Endothelial cell of umbilical vein (primary cell): ENCODE measurements around the gene SLC26A6. TPM values are rescaled to one million over a fixed set of nuclear protein-coding genes. Genes with fewer than 3 reads are reported as not detected.

Experiments
- BruUV-seq: library from RNA; stranded (reverse); fragments of 400-500 nt; replicated peaks from 2 replicates; lab custom pipeline; 2021; lab: Mats Ljungman, UMichigan
- CTCF ChIA-PET: fragments of 300-600, 350-600 bp; sonication (Branson Sonifier 250); formaldehyde crosslinking; loops from one replicate; lab custom pipeline; 2021; ENCODE audit warnings: antibody characterized with exemption, inconsistent platforms; lab: Charles Lee
- POLR2A ChIA-PET: fragments of 300-600, 350-600 bp; sonication (Branson Sonifier 250); formaldehyde crosslinking; loops from one replicate; lab custom pipeline; 2021; ENCODE audit warnings: antibody characterized with exemption, inconsistent platforms; lab: Charles Lee
- DNase-seq: peaks from one replicate; pipeline ENCODE4 v3.0.0-alpha.2; 2011; ENCODE audit warnings: low read depth, low spot score
- FAIRE-seq: peaks from 2 replicates; lab custom pipeline; 2011; peaks lifted over from hg19 to GRCh38; lab: Jason Lieb, UNC
- H2AFZ ChIP-seq: 2 replicates; pipeline ENCODE4 v1.6.0; 2012; ENCODE audit warnings: low read depth, low read length, control low read depth, inconsistent platforms
- H3K27ac ChIP-seq: 2 replicates; pipeline ENCODE4 v1.5.1; 2011; ENCODE audit warnings: low read depth, mild to moderate bottlenecking, control low read depth, low read length, moderate library complexity; ENCODE audit not compliant: insufficient read depth
- H3K27me3 ChIP-seq, 2 experiments: 2 replicates each; pipeline versions ENCODE4 v1.6.0 to v1.6.1; 2011; ENCODE audit warnings: low read length in 2 of 2, mixed read lengths in 1 of 2; ENCODE audit not compliant: control insufficient read depth in 2 of 2, insufficient read depth in 2 of 2
- H3K36me3 ChIP-seq, 2 experiments: 2 replicates in 1 of 2; 3 replicates in 1 of 2; pipeline ENCODE4 v1.5.1; 2011; ENCODE audit warnings: low read length in 2 of 2, mild to moderate bottlenecking in 1 of 2, moderate library complexity in 1 of 2; ENCODE audit not compliant: control insufficient read depth in 2 of 2, insufficient read depth in 2 of 2; ENCODE audit errors: extremely low read depth in 1 of 2
- H3K4me1 ChIP-seq: 3 replicates; pipeline ENCODE4 v1.5.1; 2011; ENCODE audit warnings: mild to moderate bottlenecking, low read length; ENCODE audit not compliant: control insufficient read depth, insufficient read depth; ENCODE audit errors: extremely low read depth
- H3K4me2 ChIP-seq: 2 replicates; pipeline ENCODE4 v1.6.1; 2011; ENCODE audit warnings: low read length, control low read depth, mixed read lengths; ENCODE audit not compliant: insufficient read depth
- H3K4me3 ChIP-seq, 3 experiments: fragments of 200-600 bp in 1 of 3; sonication (generic), shearing (Covaris generic) in 1 of 3; replicated peaks in 1 of 3; 2 replicates each; pipeline ENCODE4 v1.5.1; 2011 to 2016; ENCODE audit warnings: control low read depth in 3 of 3, low read length in 3 of 3, mild to moderate bottlenecking in 2 of 3, inconsistent platforms in 1 of 3, low read depth in 1 of 3, moderate library complexity in 1 of 3; ENCODE audit not compliant: insufficient read depth in 1 of 3
- H3K79me2 ChIP-seq: 2 replicates; pipeline ENCODE4 v1.6.0; 2012; ENCODE audit warnings: low read length, inconsistent platforms; ENCODE audit not compliant: control insufficient read depth, insufficient read depth
- H3K9ac ChIP-seq: replicated peaks from 2 replicates; pipeline ENCODE3; 2011; ENCODE audit warnings: low read length, control low read depth; ENCODE audit not compliant: insufficient read depth; ENCODE audit errors: extremely low read depth
- H3K9me1 ChIP-seq: replicated peaks from 3 replicates; pipeline ENCODE4 v1.6.0; 2011; ENCODE audit warnings: mild to moderate bottlenecking, low read length; ENCODE audit not compliant: control insufficient read depth, insufficient read depth; ENCODE audit errors: extremely low read depth
- H3K9me3 ChIP-seq: replicated peaks from 2 replicates; pipeline ENCODE4 v1.5.1; 2012; ENCODE audit warnings: low read length, inconsistent platforms; ENCODE audit not compliant: control insufficient read depth, insufficient read depth
- H4K20me1 ChIP-seq: replicated peaks from 2 replicates; pipeline ENCODE3; 2011; ENCODE audit warnings: mild to moderate bottlenecking, low read length; ENCODE audit not compliant: control insufficient read depth, insufficient read depth; ENCODE audit errors: extremely low read depth
- CTCF ChIP-seq, 2 donors: IDR thresholded peaks; 1 replicate in 1 of 2; 2 replicates in 1 of 2; pipeline ENCODE4 v1.5.1; 2011; ENCODE audit warnings: low read length in 2 of 2, mild to moderate bottlenecking in 2 of 2, moderate library complexity in 2 of 2, control low read depth in 1 of 2, inconsistent platforms in 1 of 2, low read depth in 1 of 2; ENCODE audit not compliant: insufficient read depth in 1 of 2; ENCODE audit errors: extremely low read depth in 1 of 2
- EZH2 ChIP-seq: IDR thresholded peaks from 2 replicates; pipeline ENCODE4 v1.6.1; 2012; ENCODE audit warnings: borderline replicate concordance, low read depth, mild to moderate bottlenecking, moderate library complexity, low read length, inconsistent platforms; ENCODE audit not compliant: severe bottlenecking
- JUN ChIP-seq: IDR thresholded peaks from 2 replicates; pipeline ENCODE4 v1.6.1; 2011; ENCODE audit warnings: borderline replicate concordance, low read depth; ENCODE audit not compliant: insufficient read length, insufficient read depth
- MYC ChIP-seq: IDR thresholded peaks from one replicate; pipeline ENCODE4 v1.6.1; 2011; ENCODE audit warnings: mild to moderate bottlenecking, low read depth, low read length
- POLR2A ChIP-seq: IDR thresholded peaks from 2 replicates; pipeline ENCODE4 v1.6.1; 2012; ENCODE audit warnings: low read depth, mild to moderate bottlenecking, control low read depth, low read length
- dilution Hi-C: fragments of 300-500 bp; cut with MboI; formaldehyde crosslinking; loops from one replicate; pipeline ENCODE4 v1.15.0; 2019; ENCODE audit warnings: low sequenced_read_pairs; ENCODE audit not compliant: extremely low pct_ligation_motif_present
- intact Hi-C: fragments of 100-400 bp; cut with micrococcal nuclease; formaldehyde crosslinking; loops from one replicate; pipeline ENCODE4 v1.10.0; 2022
- polyA plus RNA-seq, 4 experiments: library from polyadenylated mRNA; depleted of rRNA in 3 of 4; stranded (reverse) in 3 of 4; unstranded in 1 of 4; fragments of >200 nt; gene quantifications; 2 replicates each; pipeline versions ENCODE4 v1.2.1 to v1.2.3, GENCODE V29; 2011 to 2012; ENCODE audit warnings: missing spikeins in 1 of 4
- total RNA-seq: library from RNA; stranded (reverse); gene quantifications from 2 replicates; pipeline ENCODE4 v1.2.3, GENCODE V29; 2021
- TF ChIP-seq, protein P1 (sequence below): IDR thresholded peaks from 2 replicates; pipeline ENCODE4 v1.6.1; 2011; ENCODE audit not compliant: insufficient read depth, insufficient read length

The SLC26A6 gene
- total and polyA plus RNA-seq, 2 donors (not counting 3 experiments of a cell fraction or from before 2014, with no cell fraction given) = 31.0 to 32.2 TPM

GRCh38 chr3:48597408-48597800 is 37.9 kb downstream of the SLC26A6 start:
- Histone ChIP-seq H3K79me2 (no peaks in the 10 kb centered on the region), H2AFZ (no peak overlapping the region), H3K27ac (no peak overlapping the region), H3K4me3 (no peak overlapping the region), H4K20me1 (no peaks in the 10 kb centered on the region), H3K36me3 (peaks cover 6 to 30% of the 10 kb centered on the region in 2 experiments), H3K9ac (no peak overlapping the region), H3K27me3 (peaks cover 6 to 9% of the 10 kb centered on the region in 2 experiments), H3K9me3 (no peaks in the 10 kb centered on the region), H3K9me1 (no peaks in the 10 kb centered on the region), H3K4me1 (peaks cover 6% of the 10 kb centered on the region), H3K4me2 (no peak overlapping the region)
- ChIA-PET POLR2A (interaction anchor here (0.6 kb wide), 1 partner anchor 207 kb away, joined by 8 read pairs; no protein-coding TSS in a partner anchor), CTCF (no interaction called here)
- no peak for TF ChIP-seq CTCF (IDR thresholded peaks at IDR 0.05; ENCODE audit: extremely low read depth in 1 of 2, insufficient read depth in 1 of 2, low read depth in 1 of 2, low read length in 2 of 2)
- no peak for TF ChIP-seq EZH2
- TF ChIP-seq MYC = no peak
- TF ChIP-seq JUN = no peak
- TF ChIP-seq POLR2A = peak; percentile 0
- dilution Hi-C loops = no loop called here
- no peak for FAIRE-seq
- no TSS peak for BruUV-seq
- no peak for DNase-seq
- intact Hi-C loops = no loop called here

DNA sequence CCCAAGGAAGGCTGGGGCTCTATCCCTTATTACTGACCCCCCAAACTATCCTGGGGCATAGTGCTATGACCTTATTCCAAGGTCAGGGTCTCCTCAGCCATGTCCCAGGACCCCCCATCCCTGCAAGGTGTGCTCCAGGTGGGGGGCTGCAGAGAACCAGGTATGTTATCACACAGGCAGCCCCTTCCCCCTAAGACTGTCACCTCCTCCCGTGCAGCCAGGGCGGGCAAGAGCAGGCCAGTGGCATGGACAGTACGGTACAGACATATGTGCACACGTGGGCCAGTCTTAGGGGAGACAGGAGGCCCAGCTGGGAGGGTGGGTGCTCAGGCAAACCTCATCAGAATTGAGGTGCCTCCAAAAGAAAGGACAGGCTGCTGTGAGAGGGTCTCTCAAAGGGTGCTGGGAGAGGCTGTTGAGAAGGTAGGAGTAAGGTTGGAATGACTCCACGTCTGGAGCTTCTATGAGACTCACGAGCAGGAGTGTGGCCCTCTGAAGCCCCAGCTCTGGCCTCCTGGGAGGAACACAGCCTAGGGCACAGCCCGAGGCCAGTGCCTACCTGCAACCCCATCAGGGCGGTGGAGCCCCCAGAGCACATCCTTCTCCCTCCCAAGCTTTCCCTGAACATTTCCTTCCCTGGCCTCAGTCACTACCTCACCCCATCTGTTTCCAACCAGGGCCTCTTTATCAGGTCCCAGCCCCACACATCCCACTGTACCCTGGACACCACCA is 38.4 kb downstream of the SLC26A6 start:
- Histone ChIP-seq H3K27ac (no peak overlapping the region), H2AFZ (no peak overlapping the region), H3K36me3 (peaks cover 6 to 30% of the 10 kb centered on the region in 2 experiments), H3K4me1 (peaks cover 6% of the 10 kb centered on the region), H3K4me3 (no peak overlapping the region), H4K20me1 (no peaks in the 10 kb centered on the region), H3K9me1 (no peaks in the 10 kb centered on the region), H3K27me3 (peaks cover 6 to 9% of the 10 kb centered on the region in 2 experiments), H3K4me2 (no peak overlapping the region), H3K79me2 (no peaks in the 10 kb centered on the region), H3K9ac (no peak overlapping the region), H3K9me3 (no peaks in the 10 kb centered on the region)
- POLR2A ChIA-PET = no interaction called here
- dilution Hi-C loops = no loop called here
- DNase-seq (no peak), FAIRE-seq (no peak)
- intact Hi-C loops = no loop called here
- CTCF ChIA-PET = no interaction called here
- BruUV-seq = no TSS peak
- TF ChIP-seq, protein P1, sequence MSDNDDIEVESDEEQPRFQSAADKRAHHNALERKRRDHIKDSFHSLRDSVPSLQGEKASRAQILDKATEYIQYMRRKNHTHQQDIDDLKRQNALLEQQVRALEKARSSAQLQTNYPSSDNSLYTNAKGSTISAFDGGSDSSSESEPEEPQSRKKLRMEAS = no peak
- no peak for TF ChIP-seq JUN
